Activated naive CD4-positive, alpha-beta T cell treated with anti-CD3 and anti-CD28 coated beads for 36 hours (primary cell): Measurements from ENCODE around the gene EMILIN3. TPM values are rescaled to one million over a fixed set of nuclear protein-coding genes. Genes with fewer than 3 reads are reported as not detected.
"Not testable (repeated sequence)": the region's sequence is repeated elsewhere in the genome, so short reads cannot be mapped to it uniquely, and the experiment has no call there.

Source experiments
- CTCF ChIA-PET: fragments of 350-600 bp; sonication (Branson Sonifier 250); formaldehyde crosslinking; loops from one replicate; lab custom pipeline; 2021; ENCODE audit warnings: antibody characterized with exemption; lab: Charles Lee
- DNase-seq: peaks from one replicate; pipeline ENCODE4 v3.0.0-alpha.2; 2020
- H3K27ac Mint-ChIP-seq: one replicate; pipeline ENCODE4 v1.8.0; 2021; ENCODE audit warnings: mild to moderate bottlenecking, mixed read lengths
- H3K27me3 Mint-ChIP-seq: one replicate; pipeline ENCODE4 v1.8.0; 2021; ENCODE audit warnings: low read depth, mixed read lengths
- H3K36me3 Mint-ChIP-seq: one replicate; pipeline ENCODE4 v1.8.0; 2021; ENCODE audit warnings: low read depth, mixed read lengths
- H3K4me1 Mint-ChIP-seq: one replicate; pipeline ENCODE4 v1.8.0; 2021; ENCODE audit warnings: low read depth, mixed read lengths
- H3K4me3 Mint-ChIP-seq: one replicate; pipeline ENCODE4 v1.8.0; 2021; ENCODE audit warnings: mild to moderate bottlenecking, moderate library complexity, mixed read lengths
- H3K9me3 Mint-ChIP-seq: one replicate; pipeline ENCODE4 v1.8.0; 2021; ENCODE audit warnings: mixed read lengths
- intact Hi-C: fragments of 100-400 bp; cut with micrococcal nuclease; formaldehyde crosslinking; loops from one replicate; pipeline ENCODE4 v1.15.1; 2023
- total RNA-seq, 2 experiments: library from RNA; stranded (reverse); gene quantifications; one replicate each; pipeline ENCODE4 v1.2.3, GENCODE V29; 2021

EMILIN3 gene
- total RNA-seq, 2 experiments from 2014 or later: not detected

DNA sequence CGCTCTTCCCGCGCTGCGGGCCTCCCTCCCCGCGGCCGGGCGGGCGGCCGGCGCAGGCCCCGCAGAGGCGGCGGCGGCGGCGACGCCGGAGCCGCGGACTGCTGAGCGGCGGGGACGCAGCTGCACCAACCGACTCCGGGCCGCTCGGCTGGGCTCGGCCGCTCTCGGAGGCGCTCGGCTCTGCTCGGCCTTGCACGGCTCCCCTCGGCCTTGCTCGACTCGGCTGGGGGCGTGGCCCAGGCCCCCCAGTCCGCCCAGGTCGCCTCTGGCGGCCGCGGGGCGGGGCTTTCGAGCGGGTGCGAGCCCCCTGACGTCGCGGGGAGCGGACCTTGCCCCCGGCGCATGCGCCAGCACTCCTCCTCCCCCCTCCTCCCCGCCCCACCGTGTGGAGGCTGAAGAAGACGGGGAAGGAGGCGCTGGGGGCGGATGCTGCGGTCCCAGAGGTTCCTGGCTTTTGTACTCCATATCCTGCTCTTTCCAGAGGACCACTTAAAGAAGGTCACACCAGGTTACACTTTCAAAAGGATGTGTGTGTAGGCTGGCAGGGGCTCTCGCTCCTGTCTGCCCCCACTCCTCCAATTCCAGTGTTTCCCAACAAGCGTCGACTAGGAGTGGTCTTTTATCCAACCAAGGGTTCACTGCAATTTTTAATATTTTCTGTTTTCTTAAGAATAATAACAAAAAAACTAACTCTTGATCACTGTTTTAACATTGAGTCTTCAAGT, 48.9 kb downstream of the EMILIN3 start, which contains the start of gene ZHX3:
Gene ZHX3 (minus strand): TSS at position 186 of the 725 bp plus-strand sequence. CDS start 112,815 bp downstream, outside the sequence.
- peak within 1 kb of the TSS; percentile 85 for H3K4me3 Mint-ChIP-seq
- H3K36me3 Mint-ChIP-seq: no peaks in the 10 kb centered on the region
- DNase-seq: peak; percentile 94
- peak within 1 kb of the TSS; percentile 65 for H3K27ac Mint-ChIP-seq
- intact Hi-C loops: loop anchor here (1.0 to 5.0 kb wide), 5 partner anchors 12 to 290 kb away; partner anchors contain the start of genes LPIN3 and TOP1
- H3K27me3 Mint-ChIP-seq: no peaks in the 10 kb centered on the region
- CTCF ChIA-PET: interaction anchor here (1.2 to 1.4 kb wide), 2 partner anchors 22 to 349 kb away, joined by 3 read pairs; no protein-coding TSS in a partner anchor
- no peaks in the 10 kb centered on the region for H3K9me3 Mint-ChIP-seq
- peaks cover 29% of the 10 kb centered on the region for H3K4me1 Mint-ChIP-seq

DNA sequence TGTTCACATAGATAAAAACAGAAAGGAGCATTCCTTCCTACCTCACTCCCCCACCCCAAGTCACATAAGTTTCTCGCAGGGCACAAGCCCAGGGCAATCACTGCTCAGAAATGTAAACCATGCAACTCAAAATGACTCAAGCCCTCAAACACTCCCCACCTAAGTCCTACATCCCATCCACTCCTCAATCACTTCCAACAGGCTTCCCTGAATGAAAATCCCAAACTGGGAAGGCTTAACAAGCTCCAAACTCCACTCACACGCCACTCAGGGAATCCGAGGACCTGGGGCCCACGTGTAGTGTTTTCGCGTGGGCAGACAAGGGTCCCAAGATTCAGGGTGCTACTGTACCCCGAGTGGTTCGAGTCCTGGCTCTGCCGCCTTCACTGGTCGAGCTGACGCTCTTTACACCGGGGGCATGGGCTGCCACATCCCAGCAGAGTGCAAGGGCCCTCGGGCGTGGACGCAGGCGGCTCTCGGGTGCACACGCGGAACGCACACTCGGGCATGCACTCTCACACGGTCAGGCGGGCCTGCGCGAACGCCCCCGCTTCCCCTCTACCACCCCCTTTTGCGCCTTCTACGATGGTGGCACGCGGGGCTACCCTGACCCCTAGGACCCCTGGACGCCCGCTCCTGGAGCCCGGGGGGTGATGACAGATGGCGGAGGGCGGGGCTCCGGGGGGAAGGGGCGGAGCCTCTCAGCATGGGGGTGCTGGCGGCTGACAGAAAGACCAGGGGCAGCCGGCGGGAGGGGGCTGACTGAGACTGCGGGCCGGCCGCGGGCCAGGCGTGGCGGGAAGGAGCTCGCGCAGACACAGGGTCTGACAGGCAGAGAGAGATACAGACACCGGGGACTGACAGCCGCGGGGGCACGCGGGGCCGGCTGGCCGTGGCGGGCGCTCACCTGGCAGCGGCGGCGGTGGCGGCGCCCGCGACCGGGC, 49.7 kb downstream of the EMILIN3 start:
- no peaks in the 10 kb centered on the region for H3K27me3 Mint-ChIP-seq
- intact Hi-C loops: loop anchor here (1.0 to 5.0 kb wide), 5 partner anchors 12 to 290 kb away; partner anchors contain the start of genes LPIN3 and TOP1
- H3K9me3 Mint-ChIP-seq: no peaks in the 10 kb centered on the region
- H3K36me3 Mint-ChIP-seq: no peaks in the 10 kb centered on the region
- peak overlapping the region; percentile 65 for H3K27ac Mint-ChIP-seq
- H3K4me3 Mint-ChIP-seq: peak overlapping the region; percentile 85
- DNase-seq: peak; percentile 74
- CTCF ChIA-PET: no interaction called here
- H3K4me1 Mint-ChIP-seq: peaks cover 29% of the 10 kb centered on the region

DNA sequence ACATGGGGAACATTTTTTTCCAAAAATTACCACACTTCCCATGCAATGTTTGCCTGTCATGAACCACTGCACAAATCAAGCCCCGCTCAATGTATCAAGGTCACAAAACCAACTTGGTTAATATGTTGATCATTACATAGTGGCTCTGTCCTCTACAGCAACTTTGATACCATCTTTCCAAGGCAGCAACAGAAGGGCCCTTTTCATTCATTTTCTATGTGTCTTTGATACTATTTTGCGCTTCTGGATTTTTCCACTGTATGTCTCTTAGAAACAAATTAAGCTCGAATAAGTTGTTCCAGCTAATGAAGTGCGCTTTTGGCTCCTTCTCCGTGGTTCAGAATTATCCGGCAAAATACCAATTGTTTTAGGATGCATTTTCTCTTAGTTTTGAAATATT, 50.6 kb downstream of the EMILIN3 start:
- Mint-ChIP-seq H3K36me3 (no peaks in the 10 kb centered on the region), H3K4me3 (peak overlapping the region; percentile 85), H3K9me3 (no peaks in the 10 kb centered on the region), H3K27ac (no peak overlapping the region), H3K4me1 (peaks cover 29% of the 10 kb centered on the region), H3K27me3 (no peaks in the 10 kb centered on the region)
- CTCF ChIA-PET: no interaction called here
- DNase-seq: no peak
- intact Hi-C loops: loop anchor here (5.0 kb wide), 2 partner anchors 159 to 289 kb away; partner anchors contain the start of gene TOP1

DNA sequence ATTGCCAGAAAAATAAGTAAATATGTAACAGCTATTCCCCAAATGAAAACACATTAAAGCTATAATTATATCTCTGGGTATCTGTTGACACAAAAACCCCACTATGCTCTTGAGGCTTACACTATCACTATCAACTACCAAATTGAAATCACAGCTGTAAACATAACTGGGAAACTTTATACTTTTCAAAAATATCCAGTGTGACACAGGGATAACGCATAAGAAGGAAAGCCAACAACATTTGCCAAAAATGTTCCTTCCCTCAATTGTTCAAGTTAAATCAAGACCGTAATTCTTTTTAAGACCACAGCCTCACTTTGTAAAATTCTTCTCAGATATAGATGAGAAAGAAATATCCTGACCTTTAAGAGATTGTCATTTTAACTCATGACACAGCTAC, 52.2 kb downstream of the EMILIN3 start:
- intact Hi-C loops: no loop called here
- DNase-seq: no peak
- CTCF ChIA-PET: no interaction called here

DNA sequence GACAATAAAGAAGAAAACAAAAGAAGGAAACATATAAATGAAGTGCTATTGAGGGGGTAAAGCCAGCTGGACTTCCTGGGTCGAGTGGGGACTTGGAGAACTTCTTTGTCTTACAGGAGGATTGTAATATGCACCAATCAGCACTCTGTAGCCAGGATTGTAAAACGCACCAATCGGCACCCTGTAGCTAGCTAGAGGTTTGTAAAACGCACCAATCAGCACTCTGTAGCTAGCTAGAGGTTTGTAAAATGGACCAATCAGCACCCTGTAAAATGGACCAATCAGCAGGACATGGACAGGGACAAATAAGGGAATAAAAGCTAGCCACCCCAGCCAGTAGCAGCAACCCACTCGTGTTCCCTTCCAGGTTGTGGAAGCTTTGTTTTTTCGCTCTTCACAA, 54.6 kb downstream of the EMILIN3 start:
- H3K9me3 Mint-ChIP-seq, intact Hi-C loops, DNase-seq, H3K4me3 Mint-ChIP-seq, H3K36me3 Mint-ChIP-seq, H3K27ac Mint-ChIP-seq, H3K27me3 Mint-ChIP-seq: not testable (repeated sequence)
- CTCF ChIA-PET: interaction anchor here (1.3 kb wide), 1 partner anchor 176 kb away, joined by 4 read pairs; no protein-coding TSS in a partner anchor
- H3K4me1 Mint-ChIP-seq: peaks cover 24% of the 10 kb centered on the region

More for the DNA sequence above, 52.2 kb downstream of the EMILIN3 start:
- no peaks in the 10 kb centered on the region for H3K27me3 Mint-ChIP-seq
- no peak overlapping the region for H3K27ac Mint-ChIP-seq
- H3K4me3 Mint-ChIP-seq: no peak overlapping the region
- peaks cover 26% of the 10 kb centered on the region for H3K4me1 Mint-ChIP-seq
- no peaks in the 10 kb centered on the region for H3K9me3 Mint-ChIP-seq
- no peaks in the 10 kb centered on the region for H3K36me3 Mint-ChIP-seq

Other genes starting within 250 kb of the EMILIN3 start
- 100 to 1,000 TPM; 117 to 136 TPM for gene PLCG1, start 229.3 kb downstream of the EMILIN3 start, total RNA-seq
- gene ZHX3, start 49.1 kb downstream of the EMILIN3 start, total RNA-seq: 1 to 10 TPM; 9.4 to 9.9 TPM
- gene LPIN3, start 26.0 kb downstream of the EMILIN3 start, total RNA-seq: 1 to 10 TPM in 1 of 2 experiments, under 1 TPM in 1; 0.84 to 1.0 TPM